DOHH2 (cell line): Measurements from ENCODE around the gene HSFX3.

ENCODE experiments used
- H3F3A ChIP-seq: fragments of 200-600 bp; sonication (generic), shearing (Covaris generic); 2 replicates; pipeline ENCODE4 v1.6.0; 2016; ENCODE audit warnings: antibody characterized with exemption, mild to moderate bottlenecking; ENCODE audit not compliant: control insufficient read depth, insufficient read depth
- H3K27ac ChIP-seq: fragments of 200-600 bp; sonication (generic); 2 replicates; pipeline ENCODE4 v1.5.1; 2014; ENCODE audit warnings: low read depth, mild to moderate bottlenecking, low read length, moderate library complexity
- H3K27me3 ChIP-seq: fragments of 200-600 bp; sonication (generic); 2 replicates; pipeline ENCODE4 v1.6.1; 2014; ENCODE audit warnings: mild to moderate bottlenecking, low read length, mixed read lengths; ENCODE audit not compliant: control insufficient read depth
- H3K36me3 ChIP-seq: fragments of 200-600 bp; sonication (generic); 2 replicates; pipeline ENCODE4 v1.6.1; 2014; ENCODE audit warnings: mild to moderate bottlenecking, low read length, moderate library complexity, mixed read lengths; ENCODE audit not compliant: control insufficient read depth
- H3K4me1 ChIP-seq: fragments of 200-600 bp; sonication (generic); 2 replicates; pipeline ENCODE4 v1.6.1; 2014; ENCODE audit warnings: mild to moderate bottlenecking, low read length, mixed read lengths; ENCODE audit not compliant: control insufficient read depth
- H3K4me2 ChIP-seq: fragments of 200-600 bp; sonication (generic); 2 replicates; pipeline ENCODE4 v1.6.0; 2014; ENCODE audit warnings: mild to moderate bottlenecking, low read length, moderate library complexity
- H3K4me3 ChIP-seq: fragments of 200-600 bp; sonication (generic); 2 replicates; pipeline ENCODE4 v1.5.1; 2014; ENCODE audit warnings: mild to moderate bottlenecking, low read length, mixed read lengths
- H3K79me2 ChIP-seq: fragments of 200-600 bp; sonication (generic); 2 replicates; pipeline ENCODE4 v1.6.1; 2014; ENCODE audit warnings: mild to moderate bottlenecking, low read length, mixed read lengths; ENCODE audit not compliant: control insufficient read depth
- H3K9me2 ChIP-seq: fragments of 200-600 bp; sonication (generic); replicated peaks from 2 replicates; pipeline ENCODE4 v1.6.1; 2014; ENCODE audit warnings: mild to moderate bottlenecking, low read length, mixed read lengths; ENCODE audit not compliant: control insufficient read depth
- H3K9me3 ChIP-seq: fragments of 200-600 bp; sonication (generic); 2 replicates; pipeline ENCODE4 v1.6.1; 2014; ENCODE audit warnings: antibody characterized with exemption, low read length, mixed read lengths; ENCODE audit not compliant: control insufficient read depth, insufficient read depth
- H4K20me1 ChIP-seq: fragments of 200-600 bp; sonication (generic); 2 replicates; pipeline ENCODE4 v1.6.0; 2014; ENCODE audit warnings: low read depth, mild to moderate bottlenecking, antibody characterized with exemption, low read length, moderate library complexity; ENCODE audit not compliant: control insufficient read depth, insufficient read depth
- CTCF ChIP-seq: fragments of 200-600 bp; sonication (generic); IDR thresholded peaks from one replicate; pipeline ENCODE4 v1.5.1; 2014; ENCODE audit warnings: antibody characterized with exemption, mild to moderate bottlenecking, low read depth, low read length; ENCODE audit not compliant: poor library complexity, severe bottlenecking
- EZH2phosphoT487 ChIP-seq: fragments of 200-600 bp; sonication (generic); IDR thresholded peaks from 2 replicates; pipeline ENCODE4 v1.6.1; 2017; ENCODE audit warnings: borderline replicate concordance, mild to moderate bottlenecking, antibody characterized with exemption, low read length, moderate library complexity, mixed read lengths

Gene HSFX3

GRCh38 chrX:149511081-149511480 lies 38.6 kb downstream of the HSFX3 start:
- Histone ChIP-seq H3K27ac (no peak overlapping the region), H3K4me2 (no peak overlapping the region), H3K36me3 (no peaks in the 10 kb centered on the region), H3K27me3 (no peaks in the 10 kb centered on the region), H3K4me1 (no peaks in the 10 kb centered on the region), H3K79me2 (no peaks in the 10 kb centered on the region), H3K4me3 (no peak overlapping the region), H4K20me1 (no peaks in the 10 kb centered on the region), H3F3A (no peaks in the 10 kb centered on the region), H3K9me3 (no peaks in the 10 kb centered on the region), H3K9me2 (no peaks in the 10 kb centered on the region)
- TF ChIP-seq CTCF (no peak), EZH2phosphoT487 (no peak)

- Histone ChIP-seq H3K9me2 (no peaks in the 10 kb centered on the region), H4K20me1 (no peaks in the 10 kb centered on the region), H3K27ac (no peak overlapping the region), H3F3A (no peaks in the 10 kb centered on the region), H3K27me3 (no peaks in the 10 kb centered on the region), H3K4me2 (no peak overlapping the region), H3K9me3 (no peaks in the 10 kb centered on the region), H3K79me2 (no peaks in the 10 kb centered on the region), H3K36me3 (no peaks in the 10 kb centered on the region), H3K4me1 (peaks cover 4% of the 10 kb centered on the region), H3K4me3 (no peak overlapping the region)
- TF ChIP-seq EZH2phosphoT487 (no peak), CTCF (peak; percentile 7)
Observed at GRCh38 chrX:149510386-149510785, 39.3 kb downstream of the HSFX3 start.

GRCh38 chrX:149508467-149508866 lies 41.3 kb downstream of the HSFX3 start:
- H3K4me2 ChIP-seq: no peak overlapping the region
- no peaks in the 10 kb centered on the region for H4K20me1 ChIP-seq
- H3K27me3 ChIP-seq: no peaks in the 10 kb centered on the region
- H3K79me2 ChIP-seq: peaks cover 10% of the 10 kb centered on the region
- no peaks in the 10 kb centered on the region for H3F3A ChIP-seq
- TF ChIP-seq EZH2phosphoT487 (no peak), CTCF (no peak)
- H3K27ac ChIP-seq: no peak overlapping the region
- H3K9me2 ChIP-seq: no peaks in the 10 kb centered on the region
- H3K4me1 ChIP-seq: peaks cover 11% of the 10 kb centered on the region
- no peak overlapping the region for H3K4me3 ChIP-seq
- H3K9me3 ChIP-seq: no peaks in the 10 kb centered on the region
- no peaks in the 10 kb centered on the region for H3K36me3 ChIP-seq

- Histone ChIP-seq H3K27me3 (no peaks in the 10 kb centered on the region), H3K79me2 (peaks cover 10% of the 10 kb centered on the region), H3K4me1 (peaks cover 11% of the 10 kb centered on the region), H3K4me3 (no peak overlapping the region), H3K4me2 (no peak overlapping the region), H4K20me1 (no peaks in the 10 kb centered on the region), H3K9me3 (no peaks in the 10 kb centered on the region), H3K36me3 (no peaks in the 10 kb centered on the region; the same call in 1 of the 2 replicates), H3K27ac (no peak overlapping the region), H3K9me2 (no peaks in the 10 kb centered on the region), H3F3A (no peaks in the 10 kb centered on the region)
- TF ChIP-seq EZH2phosphoT487 (no peak), CTCF (no peak)
Observed at GRCh38 chrX:149506349-149506748, 43.4 kb downstream of the HSFX3 start.
